Measurements from ENCODE around the gene OR2W3.
"Not testable (repeated sequence)": the region's sequence is repeated elsewhere in the genome, so short reads cannot be mapped to it uniquely, and the experiment has no call there.

The OR2W3 gene

DNA sequence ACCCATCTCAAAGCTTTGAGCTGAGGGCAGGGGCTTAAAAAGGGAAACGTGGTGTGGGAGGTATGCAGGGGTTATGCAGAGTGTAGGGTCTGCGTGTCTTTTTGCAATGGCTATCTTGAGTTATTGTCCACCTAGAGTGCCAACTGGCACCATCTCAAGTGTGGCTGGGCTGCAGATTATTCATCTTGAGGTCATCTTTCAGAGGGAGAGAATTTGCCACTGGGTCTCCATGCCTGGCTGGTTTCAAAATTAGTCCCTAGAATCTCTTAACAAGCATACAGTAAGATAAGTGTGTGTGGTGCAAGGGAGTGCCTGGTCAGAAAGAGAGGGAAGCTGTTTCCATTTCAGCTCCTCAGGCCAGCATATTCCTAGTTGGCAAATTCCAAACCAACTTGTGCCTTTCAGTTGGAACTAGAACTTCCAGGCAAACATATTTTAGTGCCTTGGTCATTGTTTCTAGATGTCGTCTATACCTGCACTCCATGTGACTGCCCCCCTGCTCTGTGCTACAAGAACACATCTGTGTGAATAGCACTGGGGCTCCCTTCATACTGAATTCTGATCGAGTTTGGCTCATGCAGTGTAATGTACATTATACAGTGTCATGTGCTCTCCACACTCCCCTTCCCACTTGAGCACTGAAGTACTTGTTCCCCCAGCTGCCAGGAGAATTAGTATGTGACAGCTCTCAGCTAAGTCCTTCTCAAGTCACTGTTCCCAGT lies 19.7 kb downstream of the OR2W3 start:
- in situ Hi-C loops (cut with MboI; ENCODE audit: low sequenced_read_pairs): no loop called here

DNA sequence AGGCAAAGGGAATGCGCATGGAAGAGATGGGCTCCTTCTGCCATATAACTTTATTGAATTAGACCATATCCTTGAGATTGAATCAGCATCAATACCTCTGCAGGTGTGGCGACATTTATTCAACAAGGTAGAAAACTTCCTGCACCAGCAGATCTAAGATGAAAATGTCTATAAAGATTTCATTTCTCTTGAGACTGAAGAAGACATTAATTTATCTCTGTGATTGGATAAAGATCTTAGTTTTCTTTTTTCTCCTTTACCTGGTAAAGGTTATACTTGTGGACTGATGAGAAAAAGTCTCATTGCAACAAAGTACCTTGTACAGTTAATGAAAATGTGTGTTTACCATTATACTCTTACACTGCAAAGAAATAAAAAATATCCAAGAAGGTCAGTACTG lies 24.6 kb downstream of the OR2W3 start, which contains the start of gene OR2T8:
Gene OR2T8, plus strand, starts transcription at position 301 of the 400 bp plus-strand sequence. CDS start 766 bp downstream, outside the sequence.
- in situ Hi-C loops (cut with MboI; ENCODE audit: low sequenced_read_pairs): no loop called here

DNA sequence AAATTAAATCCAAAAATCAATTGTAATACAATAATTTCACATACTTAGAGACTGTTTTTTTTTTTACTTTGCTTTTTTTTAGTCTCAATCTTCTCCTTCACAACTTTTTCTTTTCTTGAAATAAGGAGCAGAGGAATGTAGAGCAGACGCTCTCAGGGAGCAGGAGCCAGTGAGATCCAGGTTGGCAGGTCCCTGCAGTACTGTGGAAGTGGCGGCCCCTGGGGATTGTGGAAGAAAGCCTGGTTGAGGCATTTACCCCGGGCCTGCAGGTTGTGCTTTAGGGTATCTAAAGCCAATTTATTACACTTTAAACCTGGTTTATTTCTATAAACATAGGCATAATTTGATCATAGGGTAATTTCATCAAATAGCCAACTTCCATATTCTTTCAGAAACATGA lies 28.6 kb downstream of the OR2W3 start:
- in situ Hi-C loops (cut with MboI; ENCODE audit: low sequenced_read_pairs): no loop called here

DNA sequence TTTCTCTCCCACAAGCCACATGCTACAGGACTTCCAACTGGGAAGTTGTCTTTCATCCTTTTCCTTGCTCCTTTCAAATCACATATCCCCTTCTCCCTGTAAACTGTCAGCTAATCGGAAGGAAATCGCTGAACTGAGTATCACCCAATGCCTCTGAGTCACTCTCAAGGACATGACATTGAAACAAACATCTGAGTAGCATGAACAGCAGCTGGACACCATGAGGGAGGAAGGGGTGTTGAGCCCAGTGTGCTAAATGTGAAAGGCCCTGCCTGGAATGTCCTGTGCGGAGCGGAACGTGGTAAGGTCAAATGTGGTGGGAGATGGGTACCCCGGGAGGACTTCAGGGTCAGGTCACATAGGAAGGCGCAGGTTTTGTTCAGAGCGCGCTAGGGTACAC lies 29.5 kb downstream of the OR2W3 start, which contains the start of gene OR2AJ1:
Gene OR2AJ1, plus strand, starts transcription at position 22 of the 400 bp plus-strand sequence. CDS start 8,880 bp downstream, outside the sequence.
- in situ Hi-C loops (cut with MboI; ENCODE audit: low sequenced_read_pairs): no loop called here

DNA sequence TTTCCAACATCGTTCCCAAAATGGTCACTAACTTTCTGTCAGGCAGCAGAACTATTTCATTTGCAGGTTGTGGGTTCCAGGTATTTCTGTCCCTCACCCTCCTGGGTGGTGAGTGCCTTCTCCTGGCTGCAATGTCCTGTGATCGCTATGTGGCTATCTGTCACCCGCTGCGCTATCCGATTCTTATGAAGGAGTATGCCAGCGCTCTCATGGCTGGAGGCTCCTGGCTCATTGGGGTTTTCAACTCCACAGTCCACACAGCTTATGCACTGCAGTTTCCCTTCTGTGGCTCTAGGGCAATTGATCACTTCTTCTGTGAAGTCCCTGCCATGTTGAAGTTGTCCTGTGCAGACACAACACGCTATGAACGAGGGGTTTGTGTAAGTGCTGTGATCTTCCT lies 38.6 kb downstream of the OR2W3 start:
- in situ Hi-C loops (cut with MboI; ENCODE audit: low sequenced_read_pairs): no loop called here

DNA sequence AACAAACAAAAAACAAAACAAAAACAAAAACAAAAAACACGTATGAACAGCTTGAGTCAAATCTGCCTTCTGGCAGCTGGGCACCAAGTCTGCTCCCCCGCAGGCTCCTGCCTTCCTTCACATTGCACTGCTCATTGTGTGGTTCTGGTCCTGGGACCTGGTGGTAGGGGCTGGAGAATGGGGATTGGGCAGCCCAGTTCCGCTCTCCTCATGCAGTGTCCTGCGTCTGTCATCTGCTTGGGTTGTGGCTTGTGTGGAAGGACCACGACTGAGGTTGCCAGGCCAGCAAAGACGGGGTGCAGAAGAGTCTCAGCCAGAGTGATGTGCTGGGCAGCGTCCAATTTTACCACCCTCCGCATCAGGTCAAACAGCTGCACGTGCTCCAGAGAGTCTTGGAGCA lies 40.4 kb downstream of the OR2W3 start:
- in situ Hi-C loops (cut with MboI; ENCODE audit: low sequenced_read_pairs): no loop called here

DNA sequence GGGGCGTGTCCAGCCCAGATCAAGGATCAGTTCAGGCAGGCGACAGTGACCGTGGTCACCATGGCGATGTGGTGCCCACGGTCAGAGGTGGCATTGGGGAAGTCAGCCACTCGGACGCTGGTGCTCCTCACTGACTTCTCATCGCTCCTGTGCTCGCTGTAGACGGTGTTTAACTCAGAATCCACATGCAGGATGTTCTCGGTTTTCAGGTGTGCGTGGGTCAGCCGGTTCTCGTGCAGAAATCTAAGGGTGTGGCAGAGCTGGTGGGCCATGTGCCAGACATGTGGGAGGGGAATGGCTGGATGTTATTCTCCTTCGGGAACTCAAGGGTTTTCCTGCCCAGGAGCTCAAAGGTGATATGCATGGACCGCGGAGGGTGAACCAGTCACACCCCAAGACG lies 41.0 kb downstream of the OR2W3 start:
- in situ Hi-C loops (cut with MboI; ENCODE audit: low sequenced_read_pairs): no loop called here

DNA sequence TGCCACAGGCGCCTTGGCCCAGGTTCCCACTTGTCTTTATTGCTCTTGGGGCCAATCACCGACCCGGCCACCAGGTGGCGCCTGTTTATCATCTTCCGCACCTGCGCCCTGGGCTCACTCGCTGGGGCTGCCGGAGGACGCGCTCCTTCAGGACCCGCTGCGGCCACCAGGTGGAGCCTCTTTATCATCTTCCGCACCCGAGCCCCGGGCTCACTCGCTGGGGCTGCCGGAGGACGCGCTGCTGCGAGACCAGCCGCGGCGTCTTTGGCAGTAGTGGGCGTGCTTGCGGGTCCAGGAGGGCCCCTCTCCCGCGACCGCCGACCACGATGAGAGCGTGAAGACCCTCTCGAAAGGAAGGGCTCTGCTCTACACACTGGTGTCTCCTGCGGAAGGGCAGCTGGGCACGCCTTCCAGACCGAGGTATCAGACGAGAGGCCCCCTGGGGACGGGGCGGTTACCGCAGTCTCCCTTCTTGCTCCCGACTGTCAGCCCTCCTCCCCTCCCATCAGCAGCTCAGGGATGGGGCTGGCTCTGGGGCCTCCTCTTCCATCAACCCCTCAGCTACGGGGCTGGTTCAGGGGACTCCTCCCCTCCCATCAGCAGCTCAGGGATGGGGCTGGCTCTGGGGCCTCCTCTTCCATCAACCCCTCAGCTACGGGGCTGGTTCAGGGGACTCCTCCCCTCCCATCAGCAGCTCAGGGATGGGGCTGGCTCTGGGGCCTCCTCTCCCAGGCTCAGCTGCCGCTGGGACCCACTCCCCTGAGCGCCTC lies 41.8 kb downstream of the OR2W3 start:
- in situ Hi-C loops (cut with MboI; ENCODE audit: low sequenced_read_pairs): not testable (repeated sequence)

DNA sequence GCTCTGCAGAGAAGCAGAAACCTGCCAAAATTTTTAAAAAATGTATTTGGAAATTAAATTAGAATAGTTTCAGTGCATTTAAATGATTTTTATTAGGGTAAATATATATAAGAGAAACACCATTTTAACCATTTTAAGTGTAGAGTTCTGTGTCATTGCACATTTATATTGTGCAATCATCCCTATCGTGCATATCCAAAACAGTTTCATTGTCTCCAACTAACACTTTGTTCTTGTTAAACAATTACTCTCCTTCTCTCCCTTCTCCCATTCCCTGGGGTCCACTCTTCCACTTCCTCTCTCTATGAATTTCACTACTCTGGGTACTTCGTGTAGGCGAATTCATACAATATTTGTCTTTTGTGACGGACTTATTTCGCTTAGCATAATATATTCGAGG lies 47.2 kb downstream of the OR2W3 start:
- in situ Hi-C loops (cut with MboI; ENCODE audit: low sequenced_read_pairs): no loop called here

All from HL-60/S4 (cell line).